Lung (tissue), 12 donors: Measurements from ENCODE around the gene STEAP1B. TPM values are rescaled to one million over a fixed set of nuclear protein-coding genes. Genes with fewer than 3 reads are reported as not detected.
A peak's percentile ranks its signal among the peaks of the same experiment; 100 is the strongest.

Experiments
- ATAC-seq: fragments of 200-7000 bp; cut with Tn5 transposase; one replicate; pipeline ENCODE4 v1.9.1; 2020; ENCODE audit warnings: moderate number of reproducible peaks; ENCODE audit not compliant: insufficient read depth, low FRiP score
- DNase-seq, 3 donors: peaks; one replicate each; pipeline ENCODE4 v3.0.0-alpha.2; 2013 to 2017
- H3K27ac ChIP-seq, 2 donors: one replicate each; pipeline ENCODE4 v1.5.1; 2013; ENCODE audit warnings: mild to moderate bottlenecking in 2 of 2, moderate library complexity in 2 of 2, control low read depth in 1 of 2, inconsistent platforms in 1 of 2, low read depth in 1 of 2, low read length in 1 of 2
- H3K27me3 ChIP-seq, 3 donors: one replicate each; pipeline ENCODE4 v1.5.1; 2013; ENCODE audit warnings: low read length in 2 of 3; ENCODE audit not compliant: control insufficient read depth in 3 of 3, insufficient read depth in 3 of 3
- H3K36me3 ChIP-seq, 4 donors: one replicate each; pipeline ENCODE4 v1.5.1; 2013; ENCODE audit warnings: low read length in 4 of 4, mild to moderate bottlenecking in 1 of 4, moderate library complexity in 1 of 4; ENCODE audit not compliant: control insufficient read depth in 4 of 4, insufficient read depth in 4 of 4
- H3K4me1 ChIP-seq, 5 donors: one replicate each; pipeline ENCODE4 v1.5.1; 2013; ENCODE audit warnings: low read length in 5 of 5, mild to moderate bottlenecking in 2 of 5, moderate library complexity in 1 of 5; ENCODE audit not compliant: control insufficient read depth in 5 of 5, insufficient read depth in 5 of 5
- H3K4me3 ChIP-seq: one replicate; pipeline ENCODE4 v1.5.1; 2013; ENCODE audit warnings: mild to moderate bottlenecking, control low read depth, moderate library complexity
- H3K9ac ChIP-seq, 2 donors: one replicate each; pipeline ENCODE4 v1.5.1; 2013; ENCODE audit warnings: low read length in 2 of 2, control low read depth in 1 of 2; ENCODE audit not compliant: insufficient read depth in 1 of 2
- H3K9me3 ChIP-seq, 4 donors: one replicate each; pipeline ENCODE4 v1.5.1; 2013; ENCODE audit warnings: low read length in 3 of 4, mild to moderate bottlenecking in 1 of 4, moderate library complexity in 1 of 4; ENCODE audit not compliant: control insufficient read depth in 4 of 4, insufficient read depth in 3 of 4
- WGBS, 2 donors: extraction: QIAGEN DNeasy Blood & Tissue Kit; methylation state at CpG; one replicate each; pipeline ENCODE4 v1.1.7; 2013; 5-methylcytosine and 5-hydroxymethylcytosine counted together
- polyA plus RNA-seq, 2 donors: library from polyadenylated mRNA; stranded (reverse); fragments of 200-250 nt; gene quantifications; one replicate each; pipeline ENCODE4 v1.2.1, GENCODE V29; 2013
- total RNA-seq, 2 donors: library from RNA; depleted of rRNA in 1 of 2; stranded (reverse); fragments of >200 nt in 1 of 2; gene quantifications; one replicate each; pipeline ENCODE4 v1.2.1, GENCODE V29; 2014 to 2021
- TF ChIP-seq, protein P1 (sequence below): IDR thresholded peaks from 2 replicates; pipeline ENCODE4 v1.5.1; 2012; ENCODE audit warnings: mild to moderate bottlenecking; ENCODE audit errors: control extremely low read depth, extremely low read depth
- donor health status: control.
- donor health status: control.
- donor health status: Bipolar disorder and iron deficiency.
- donor health status: healthy.
- donor health status: DM: yes; HTN: yes; CAD: no.

STEAP1B gene
- total and polyA plus RNA-seq, 4 donors: 0.16 to 1.5 (median 0.96) TPM

DNA sequence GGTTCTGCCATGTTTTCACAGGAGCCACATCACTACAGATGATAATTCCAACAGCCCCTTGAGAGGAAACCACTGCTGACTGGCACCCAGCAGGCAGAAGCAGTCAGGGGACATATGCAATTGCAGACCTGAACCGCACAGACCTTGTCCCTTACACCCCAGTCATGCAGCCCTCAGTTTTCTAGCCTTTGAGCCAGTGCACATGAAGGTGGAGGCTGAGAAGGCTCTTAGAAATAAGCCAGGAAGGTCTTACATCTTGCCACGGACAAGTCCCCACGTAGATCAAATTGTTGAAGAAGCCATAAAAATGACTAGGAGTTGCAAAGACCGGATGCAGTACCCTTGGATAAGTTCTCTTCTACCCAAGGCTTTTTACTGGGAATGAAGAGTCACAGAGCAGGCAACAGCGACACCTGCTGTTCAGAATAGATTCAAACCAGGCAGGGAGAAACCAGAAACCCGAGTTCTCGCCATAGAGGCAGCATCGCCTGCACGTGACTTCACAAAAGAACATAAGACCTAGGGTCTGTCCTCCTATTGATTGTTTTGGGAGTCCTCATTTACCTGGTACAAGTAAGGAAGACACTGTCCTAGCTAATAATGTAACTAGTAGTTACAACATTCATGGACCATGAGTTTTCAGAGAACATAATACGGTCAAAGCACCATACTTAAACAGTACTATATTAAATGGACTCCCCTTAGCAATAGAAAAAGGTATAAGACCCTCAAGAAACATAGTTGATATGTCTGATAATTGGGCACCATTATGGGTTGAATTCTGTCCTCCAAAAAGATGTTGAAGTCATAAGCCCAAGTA is 11.1 kb downstream of the STEAP1B start:
- WGBS, 2 donors: 16 to 18% methylated on average over 10 of the region's 10 CpGs
- TF ChIP-seq, protein P1, sequence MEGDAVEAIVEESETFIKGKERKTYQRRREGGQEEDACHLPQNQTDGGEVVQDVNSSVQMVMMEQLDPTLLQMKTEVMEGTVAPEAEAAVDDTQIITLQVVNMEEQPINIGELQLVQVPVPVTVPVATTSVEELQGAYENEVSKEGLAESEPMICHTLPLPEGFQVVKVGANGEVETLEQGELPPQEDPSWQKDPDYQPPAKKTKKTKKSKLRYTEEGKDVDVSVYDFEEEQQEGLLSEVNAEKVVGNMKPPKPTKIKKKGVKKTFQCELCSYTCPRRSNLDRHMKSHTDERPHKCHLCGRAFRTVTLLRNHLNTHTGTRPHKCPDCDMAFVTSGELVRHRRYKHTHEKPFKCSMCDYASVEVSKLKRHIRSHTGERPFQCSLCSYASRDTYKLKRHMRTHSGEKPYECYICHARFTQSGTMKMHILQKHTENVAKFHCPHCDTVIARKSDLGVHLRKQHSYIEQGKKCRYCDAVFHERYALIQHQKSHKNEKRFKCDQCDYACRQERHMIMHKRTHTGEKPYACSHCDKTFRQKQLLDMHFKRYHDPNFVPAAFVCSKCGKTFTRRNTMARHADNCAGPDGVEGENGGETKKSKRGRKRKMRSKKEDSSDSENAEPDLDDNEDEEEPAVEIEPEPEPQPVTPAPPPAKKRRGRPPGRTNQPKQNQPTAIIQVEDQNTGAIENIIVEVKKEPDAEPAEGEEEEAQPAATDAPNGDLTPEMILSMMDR: peak; percentile 83
- peak; percentile 79 for ATAC-seq
- no peaks in the 10 kb centered on the region for H3K9me3 ChIP-seq
- no peaks in the 10 kb centered on the region for H3K27me3 ChIP-seq
- no peak overlapping the region for H3K4me3 ChIP-seq
- H3K36me3 ChIP-seq: no peaks in the 10 kb centered on the region
- H3K4me1 ChIP-seq: peaks cover 0 to 4% (median 0%) of the 10 kb centered on the region in 5 donors
- no peak overlapping the region for H3K9ac ChIP-seq
- DNase-seq: peak; percentile 85
- peak overlapping the region in 1 of 2 donors; percentile 15 for H3K27ac ChIP-seq

DNA sequence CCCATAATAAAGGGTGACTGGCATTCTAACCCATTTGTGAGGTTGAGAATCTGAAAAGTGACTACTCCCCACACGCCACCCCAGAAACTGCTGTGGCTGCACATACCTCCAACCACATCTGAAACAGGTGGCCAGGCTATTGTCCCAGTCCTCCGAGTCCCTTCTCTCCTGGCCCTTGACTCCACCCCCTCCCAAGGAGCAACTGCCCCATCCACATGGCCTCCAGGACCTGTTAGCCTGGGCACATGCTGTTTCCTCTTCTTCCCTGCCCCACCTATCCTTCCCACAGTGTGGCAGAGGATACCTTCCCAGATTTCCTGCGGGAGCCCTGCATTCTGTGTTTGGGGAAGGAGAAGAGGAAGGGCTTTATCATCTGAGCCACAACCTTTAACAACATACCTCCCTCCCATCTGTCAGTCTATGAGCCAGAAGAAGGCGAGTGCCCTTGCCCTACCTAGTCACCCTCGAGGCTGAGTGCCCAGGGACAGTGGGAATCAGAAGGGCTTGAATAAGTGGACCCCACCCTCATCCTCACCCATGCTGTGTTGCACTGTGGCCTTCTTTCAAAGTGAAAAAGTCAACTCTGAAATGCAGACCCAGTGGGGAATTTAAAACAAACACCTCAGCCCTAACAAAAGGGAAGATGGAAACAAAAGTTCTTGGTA is 11.9 kb downstream of the STEAP1B start:
- DNase-seq (no peak), ATAC-seq (no peak)
- WGBS, 2 donors: 73 to 85% methylated on average over 5 of the region's 5 CpGs
- TF ChIP-seq, protein P1: no peak
- H3K9me3 ChIP-seq: no peaks in the 10 kb centered on the region
- H3K4me3 ChIP-seq: no peak overlapping the region
- peak overlapping the region in 1 of 2 donors; percentile 28 for H3K27ac ChIP-seq
- no peaks in the 10 kb centered on the region for H3K27me3 ChIP-seq
- H3K9ac ChIP-seq: no peak overlapping the region
- peaks cover 0 to 4% (median 0%) of the 10 kb centered on the region in 5 donors for H3K4me1 ChIP-seq
- H3K36me3 ChIP-seq: no peaks in the 10 kb centered on the region

GRCh38 chr7:22486597-22486996 is 13.4 kb downstream of the STEAP1B start:
- ATAC-seq: no peak
- H3K9me3 ChIP-seq: no peaks in the 10 kb centered on the region
- H3K4me1 ChIP-seq: peaks cover 0 to 10% (median 0%) of the 10 kb centered on the region in 5 donors
- H3K4me3 ChIP-seq: no peak overlapping the region
- TF ChIP-seq, protein P1: no peak
- no peak for DNase-seq
- no peak overlapping the region for H3K27ac ChIP-seq
- H3K27me3 ChIP-seq: no peaks in the 10 kb centered on the region
- WGBS, 2 donors: 78 to 82% methylated on average over 2 of the region's 2 CpGs
- H3K9ac ChIP-seq: no peak overlapping the region
- H3K36me3 ChIP-seq: no peaks in the 10 kb centered on the region
